ENCODE results near the gene NMNAT2. TPM values are rescaled to one million over a fixed set of nuclear protein-coding genes. Genes with fewer than 3 reads are reported as not detected.

Gene NMNAT2
- total RNA-seq, 2 donors from 2014 or later = not detected

GRCh38 chr1:183263886-183264602 lies 154.1 kb downstream of the NMNAT2 start:
- no peaks in the 10 kb centered on the region for H3K36me3 Mint-ChIP-seq (ENCODE audit: insufficient read depth in 2 of 2)
- no peak overlapping the region for H3K27ac Mint-ChIP-seq
- peaks cover 26% of the 10 kb centered on the region for H3K27me3 Mint-ChIP-seq (ENCODE audit: low read depth)
- H3K9me3 Mint-ChIP-seq = no peaks in the 10 kb centered on the region
- no peaks in the 10 kb centered on the region for H3K4me1 Mint-ChIP-seq (ENCODE audit: low read depth)
- H3K4me3 Mint-ChIP-seq = no peak overlapping the region
- DNase-seq = no peak
- ATAC-seq (replicated peaks in 1 of 2) = no peak

- no peak overlapping the region for H3K27ac Mint-ChIP-seq
- no peaks in the 10 kb centered on the region for H3K4me1 Mint-ChIP-seq (ENCODE audit: low read depth)
- ATAC-seq (replicated peaks in 1 of 2) (no peak), DNase-seq (no peak)
- H3K27me3 Mint-ChIP-seq (ENCODE audit: low read depth) = peaks cover 25% of the 10 kb centered on the region
- H3K9me3 Mint-ChIP-seq = no peaks in the 10 kb centered on the region
- H3K4me3 Mint-ChIP-seq = no peak overlapping the region
- no peaks in the 10 kb centered on the region for H3K36me3 Mint-ChIP-seq (ENCODE audit: insufficient read depth in 2 of 2)
These were observed 155.5 kb downstream of the NMNAT2 start for GRCh38 chr1:183262628-183263200.

GRCh38 chr1:183259924-183260323 lies 158.3 kb downstream of the NMNAT2 start:
- Mint-ChIP-seq H3K27ac (no peak overlapping the region), H3K36me3 (ENCODE audit: insufficient read depth in 2 of 2) (no peaks in the 10 kb centered on the region), H3K4me3 (no peak overlapping the region), H3K27me3 (ENCODE audit: low read depth) (peaks cover 29% of the 10 kb centered on the region), H3K4me1 (ENCODE audit: low read depth) (no peaks in the 10 kb centered on the region), H3K9me3 (no peaks in the 10 kb centered on the region)
- no peak for ATAC-seq (replicated peaks in 1 of 2)
- DNase-seq = no peak

GRCh38 chr1:183255073-183255472 lies 163.1 kb downstream of the NMNAT2 start:
- ATAC-seq (replicated peaks in 1 of 2) (no peak), DNase-seq (no peak)
- Mint-ChIP-seq H3K4me1 (ENCODE audit: low read depth) (no peaks in the 10 kb centered on the region), H3K36me3 (ENCODE audit: insufficient read depth in 2 of 2) (no peaks in the 10 kb centered on the region), H3K4me3 (no peak overlapping the region), H3K9me3 (no peaks in the 10 kb centered on the region), H3K27ac (no peak overlapping the region), H3K27me3 (ENCODE audit: low read depth) (peaks cover 28% of the 10 kb centered on the region)

- DNase-seq (no peak), ATAC-seq (replicated peaks in 1 of 2) (no peak)
- no peak overlapping the region for H3K4me3 Mint-ChIP-seq
- no peaks in the 10 kb centered on the region for H3K36me3 Mint-ChIP-seq (ENCODE audit: insufficient read depth in 2 of 2)
- H3K27me3 Mint-ChIP-seq (ENCODE audit: low read depth) = peaks cover 10% of the 10 kb centered on the region
- no peaks in the 10 kb centered on the region for H3K4me1 Mint-ChIP-seq (ENCODE audit: low read depth)
- H3K9me3 Mint-ChIP-seq = no peaks in the 10 kb centered on the region
- H3K27ac Mint-ChIP-seq = no peak overlapping the region
These were observed 166.2 kb downstream of the NMNAT2 start for GRCh38 chr1:183251959-183252450.

- Mint-ChIP-seq H3K9me3 (no peaks in the 10 kb centered on the region), H3K4me1 (ENCODE audit: low read depth) (no peaks in the 10 kb centered on the region), H3K27ac (no peak overlapping the region), H3K4me3 (no peak overlapping the region), H3K36me3 (ENCODE audit: insufficient read depth in 2 of 2) (no peaks in the 10 kb centered on the region), H3K27me3 (ENCODE audit: low read depth) (peaks cover 10% of the 10 kb centered on the region)
- DNase-seq = no peak
- no peak for ATAC-seq (replicated peaks in 1 of 2)
These were observed 166.8 kb downstream of the NMNAT2 start for GRCh38 chr1:183251101-183251958.

- H3K36me3 Mint-ChIP-seq (ENCODE audit: insufficient read depth in 2 of 2) = no peaks in the 10 kb centered on the region
- peaks cover 10% of the 10 kb centered on the region for H3K27me3 Mint-ChIP-seq (ENCODE audit: low read depth)
- no peaks in the 10 kb centered on the region for H3K4me1 Mint-ChIP-seq (ENCODE audit: low read depth)
- no peak overlapping the region for H3K27ac Mint-ChIP-seq
- DNase-seq (no peak), ATAC-seq (replicated peaks in 1 of 2) (no peak)
- no peak overlapping the region for H3K4me3 Mint-ChIP-seq
- no peaks in the 10 kb centered on the region for H3K9me3 Mint-ChIP-seq
These were observed 168.2 kb downstream of the NMNAT2 start for GRCh38 chr1:183249941-183250452.

- ATAC-seq (replicated peaks in 1 of 2) (no peak), DNase-seq (no peak)
- Mint-ChIP-seq H3K36me3 (ENCODE audit: insufficient read depth in 2 of 2) (no peaks in the 10 kb centered on the region), H3K27ac (no peak overlapping the region), H3K4me1 (ENCODE audit: low read depth) (no peaks in the 10 kb centered on the region), H3K9me3 (no peaks in the 10 kb centered on the region), H3K27me3 (ENCODE audit: low read depth) (peaks cover 10% of the 10 kb centered on the region), H3K4me3 (no peak overlapping the region)
These were observed 169.0 kb downstream of the NMNAT2 start for GRCh38 chr1:183248989-183249691.

GRCh38 chr1:183247931-183248330 lies 170.2 kb downstream of the NMNAT2 start:
- Mint-ChIP-seq H3K9me3 (no peaks in the 10 kb centered on the region), H3K4me1 (ENCODE audit: low read depth) (no peaks in the 10 kb centered on the region)
- DNase-seq = no peak

GRCh38 chr1:183247484-183247883 lies 170.7 kb downstream of the NMNAT2 start:
- ATAC-seq (replicated peaks in 1 of 2) = no peak
- Mint-ChIP-seq H3K36me3 (ENCODE audit: insufficient read depth in 2 of 2) (no peaks in the 10 kb centered on the region), H3K27ac (no peak overlapping the region), H3K4me1 (ENCODE audit: low read depth) (no peaks in the 10 kb centered on the region), H3K27me3 (ENCODE audit: low read depth) (peaks cover 10% of the 10 kb centered on the region), H3K9me3 (no peaks in the 10 kb centered on the region), H3K4me3 (no peak overlapping the region)
- DNase-seq = no peak

More at GRCh38 chr1:183247931-183248330, 170.2 kb downstream of the NMNAT2 start:
- Mint-ChIP-seq H3K27me3 (ENCODE audit: low read depth) (peaks cover 10% of the 10 kb centered on the region), H3K36me3 (ENCODE audit: insufficient read depth in 2 of 2) (no peaks in the 10 kb centered on the region), H3K4me3 (no peak overlapping the region), H3K27ac (no peak overlapping the region)
- no peak for ATAC-seq (replicated peaks in 1 of 2)

GRCh38 chr1:183247066-183247465 lies 171.1 kb downstream of the NMNAT2 start:
- ATAC-seq (replicated peaks in 1 of 2) (no peak), DNase-seq (no peak)
- H3K9me3 Mint-ChIP-seq = no peaks in the 10 kb centered on the region
- peaks cover 9% of the 10 kb centered on the region for H3K27me3 Mint-ChIP-seq (ENCODE audit: low read depth)
- no peak overlapping the region for H3K4me3 Mint-ChIP-seq
- H3K27ac Mint-ChIP-seq = no peak overlapping the region
- no peaks in the 10 kb centered on the region for H3K36me3 Mint-ChIP-seq (ENCODE audit: insufficient read depth in 2 of 2)
- H3K4me1 Mint-ChIP-seq (ENCODE audit: low read depth) = no peaks in the 10 kb centered on the region

- H3K27me3 Mint-ChIP-seq (ENCODE audit: low read depth) = peaks cover 3% of the 10 kb centered on the region
- no peak overlapping the region for H3K4me3 Mint-ChIP-seq
These were observed 171.7 kb downstream of the NMNAT2 start for GRCh38 chr1:183246436-183246835.

More at GRCh38 chr1:183246436-183246835, 171.7 kb downstream of the NMNAT2 start:
- H3K36me3 Mint-ChIP-seq (ENCODE audit: insufficient read depth in 2 of 2) = no peaks in the 10 kb centered on the region
- ATAC-seq (replicated peaks in 1 of 2) = no peak
- DNase-seq = no peak
- no peaks in the 10 kb centered on the region for H3K9me3 Mint-ChIP-seq
- no peak overlapping the region for H3K27ac Mint-ChIP-seq
- no peaks in the 10 kb centered on the region for H3K4me1 Mint-ChIP-seq (ENCODE audit: low read depth)
